Astrocyte (in vitro differentiated cells and primary cell): Measurements from ENCODE around the gene LPIN3. TPM values are rescaled to one million over a fixed set of nuclear protein-coding genes. Genes with fewer than 3 reads are reported as not detected.

Source experiments
- DNase-seq: peaks from one replicate; pipeline ENCODE4 v3.0.0-alpha.2; 2010; ENCODE audit warnings: low read depth
- FAIRE-seq: peaks from 2 replicates; lab custom pipeline; 2011; peaks lifted over from hg19 to GRCh38; lab: Jason Lieb, UNC
- H2AFZ ChIP-seq: 2 replicates; pipeline ENCODE4 v1.6.0; 2012; ENCODE audit warnings: low read depth, low read length, inconsistent platforms
- H3K27ac ChIP-seq: 2 replicates; pipeline ENCODE4 v1.5.1; 2011; ENCODE audit warnings: low read depth, low read length, inconsistent platforms
- H3K27me3 ChIP-seq: 2 replicates; pipeline ENCODE4 v1.6.0; 2011; ENCODE audit warnings: low read length, inconsistent platforms; ENCODE audit not compliant: insufficient read depth
- H3K36me3 ChIP-seq: 2 replicates; pipeline ENCODE4 v1.5.1; 2011; ENCODE audit warnings: low read length, inconsistent platforms; ENCODE audit not compliant: insufficient read depth
- H3K4me1 ChIP-seq: 2 replicates; pipeline ENCODE4 v1.5.1; 2011; ENCODE audit warnings: low read length, inconsistent platforms; ENCODE audit not compliant: insufficient read depth
- H3K4me2 ChIP-seq: 2 replicates; pipeline ENCODE4 v1.6.0; 2012; ENCODE audit warnings: low read length, inconsistent platforms
- H3K4me3 ChIP-seq: 2 replicates; pipeline ENCODE4 v1.5.1; 2011; ENCODE audit warnings: low read depth, mild to moderate bottlenecking, low read length, inconsistent platforms; ENCODE audit not compliant: insufficient read depth
- H3K79me2 ChIP-seq: 2 replicates; pipeline ENCODE4 v1.6.0; 2012; ENCODE audit warnings: mild to moderate bottlenecking, low read length, inconsistent platforms; ENCODE audit not compliant: insufficient read depth
- H3K9ac ChIP-seq: 2 replicates; pipeline ENCODE4 v1.6.0; 2012; ENCODE audit warnings: mild to moderate bottlenecking, low read length, inconsistent platforms
- H3K9me3 ChIP-seq: 2 replicates; pipeline ENCODE4 v1.5.1; 2012; ENCODE audit warnings: low read depth, mild to moderate bottlenecking, low read length, inconsistent platforms; ENCODE audit not compliant: insufficient read depth
- H4K20me1 ChIP-seq: 2 replicates; pipeline ENCODE4 v1.6.0; 2012; ENCODE audit warnings: low read length, inconsistent platforms; ENCODE audit not compliant: insufficient read depth
- H3K27ac Mint-ChIP-seq: one replicate; pipeline ENCODE4 v1.8.0; 2021; ENCODE audit warnings: mild to moderate bottlenecking, mixed read lengths; ENCODE audit not compliant: unreplicated experiment
- H3K27me3 Mint-ChIP-seq: one replicate; pipeline ENCODE4 v1.8.0; 2021; ENCODE audit warnings: low read depth, mixed read lengths; ENCODE audit not compliant: unreplicated experiment
- H3K36me3 Mint-ChIP-seq: one replicate; pipeline ENCODE4 v1.8.0; 2021; ENCODE audit warnings: low read depth, mixed read lengths; ENCODE audit not compliant: unreplicated experiment
- H3K4me1 Mint-ChIP-seq: one replicate; pipeline ENCODE4 v1.8.0; 2021; ENCODE audit warnings: low read depth, mixed read lengths; ENCODE audit not compliant: unreplicated experiment
- H3K4me3 Mint-ChIP-seq: one replicate; pipeline ENCODE4 v1.8.0; 2021; ENCODE audit warnings: mild to moderate bottlenecking, moderate library complexity, mixed read lengths; ENCODE audit not compliant: unreplicated experiment
- H3K9me3 Mint-ChIP-seq: one replicate; pipeline ENCODE4 v1.8.0; 2021; ENCODE audit warnings: mild to moderate bottlenecking, mixed read lengths; ENCODE audit not compliant: unreplicated experiment
- CTCF ChIP-seq: IDR thresholded peaks from 2 replicates; pipeline ENCODE4 v1.5.1; 2011; ENCODE audit warnings: low read depth, mild to moderate bottlenecking, inconsistent platforms, low read length, moderate library complexity; ENCODE audit not compliant: insufficient read depth
- EZH2 ChIP-seq: IDR thresholded peaks from 2 replicates; pipeline ENCODE4 v1.6.1; 2012; ENCODE audit warnings: mild to moderate bottlenecking, low read length, inconsistent platforms; ENCODE audit not compliant: insufficient read depth
- total RNA-seq: library from RNA; stranded (reverse); gene quantifications from 2 replicates; pipeline ENCODE4 v1.2.1, GENCODE V29; 2021

LPIN3 gene
- total RNA-seq, 1 donor from 2014 or later: 18.0 TPM

- DNase-seq (no peak), FAIRE-seq (no peak)
- Histone ChIP-seq H3K36me3 (no peaks in the 10 kb centered on the region), H3K4me2 (no peak overlapping the region), H4K20me1 (no peaks in the 10 kb centered on the region), H3K9me3 (no peaks in the 10 kb centered on the region), H3K9ac (no peak overlapping the region), H3K4me3 (no peak overlapping the region), H3K79me2 (no peaks in the 10 kb centered on the region), H2AFZ (no peak overlapping the region), H3K4me1 (no peaks in the 10 kb centered on the region), H3K27me3 (no peaks in the 10 kb centered on the region), H3K27ac (no peak overlapping the region)
- TF ChIP-seq EZH2 (no peak), CTCF (no peak)
- no peaks in the 10 kb centered on the region for H3K36me3 Mint-ChIP-seq
- H3K9me3 Mint-ChIP-seq: peaks cover 3% of the 10 kb centered on the region
- no peaks in the 10 kb centered on the region for H3K27me3 Mint-ChIP-seq
- H3K4me3 Mint-ChIP-seq: no peak overlapping the region
- H3K27ac Mint-ChIP-seq: no peak overlapping the region
- peaks cover 3% of the 10 kb centered on the region for H3K4me1 Mint-ChIP-seq
Observed at GRCh38 chr20:41393705-41394066, 53.1 kb downstream of the LPIN3 start.

GRCh38 chr20:41394081-41394480, 53.5 kb downstream of the LPIN3 start:
- no peaks in the 10 kb centered on the region for H3K27me3 Mint-ChIP-seq
- Histone ChIP-seq H3K4me2 (no peak overlapping the region), H3K9me3 (no peaks in the 10 kb centered on the region), H3K4me1 (no peaks in the 10 kb centered on the region), H3K79me2 (no peaks in the 10 kb centered on the region), H3K27ac (no peak overlapping the region), H3K4me3 (no peak overlapping the region), H4K20me1 (no peaks in the 10 kb centered on the region), H2AFZ (no peak overlapping the region), H3K27me3 (no peaks in the 10 kb centered on the region), H3K36me3 (no peaks in the 10 kb centered on the region), H3K9ac (no peak overlapping the region)
- FAIRE-seq (no peak), DNase-seq (no peak)
- H3K4me3 Mint-ChIP-seq: no peak overlapping the region
- H3K27ac Mint-ChIP-seq: no peak overlapping the region
- peaks cover 3% of the 10 kb centered on the region for H3K4me1 Mint-ChIP-seq
- H3K36me3 Mint-ChIP-seq: no peaks in the 10 kb centered on the region
- TF ChIP-seq EZH2 (no peak), CTCF (no peak)
- H3K9me3 Mint-ChIP-seq: peaks cover 3% of the 10 kb centered on the region

- Mint-ChIP-seq H3K27me3 (no peaks in the 10 kb centered on the region), H3K4me1 (peaks cover 3% of the 10 kb centered on the region), H3K4me3 (no peak overlapping the region), H3K9me3 (peaks cover 3% of the 10 kb centered on the region), H3K27ac (no peak overlapping the region), H3K36me3 (no peaks in the 10 kb centered on the region)
- no peaks in the 10 kb centered on the region for H4K20me1 ChIP-seq
- no peaks in the 10 kb centered on the region for H3K4me1 ChIP-seq
- no peak overlapping the region for H3K4me3 ChIP-seq
- no peak for DNase-seq
- no peaks in the 10 kb centered on the region for H3K27me3 ChIP-seq
- no peak overlapping the region for H3K9ac ChIP-seq
- no peak overlapping the region for H3K27ac ChIP-seq
- H3K79me2 ChIP-seq: no peaks in the 10 kb centered on the region
- no peaks in the 10 kb centered on the region for H3K9me3 ChIP-seq
- no peak overlapping the region for H2AFZ ChIP-seq
- H3K4me2 ChIP-seq: no peak overlapping the region
- no peak for TF ChIP-seq CTCF
- no peak for TF ChIP-seq EZH2
- H3K36me3 ChIP-seq: no peaks in the 10 kb centered on the region
- FAIRE-seq: no peak
Observed at GRCh38 chr20:41394931-41395666, 54.5 kb downstream of the LPIN3 start.
